GM21619 (cell line): ENCODE results near the gene CARD6.
"Not testable (repeated sequence)": the region's sequence is repeated elsewhere in the genome, so short reads cannot be mapped to it uniquely, and the experiment has no call there.

Experiments used
- ATAC-seq: cut with Tn5 transposase; IDR thresholded peaks from one replicate; pipeline ENCODE4 v1.9.1; 2021; ENCODE audit not compliant: unreplicated experiment

Gene CARD6

GRCh38 chr5:40873286-40873880, 32.2 kb downstream of the CARD6 start:
- no peak for ATAC-seq

GRCh38 chr5:40875958-40876357, 34.8 kb downstream of the CARD6 start:
- ATAC-seq = no peak

GRCh38 chr5:40877371-40877988, 36.3 kb downstream of the CARD6 start:
- no peak for ATAC-seq

- ATAC-seq = no peak
These were observed 38.2 kb downstream of the CARD6 start for GRCh38 chr5:40879163-40879942.

- ATAC-seq = no peak
These were observed 41.1 kb downstream of the CARD6 start for GRCh38 chr5:40882291-40882690.

GRCh38 chr5:40883051-40883450, 41.9 kb downstream of the CARD6 start:
- not testable (repeated sequence) for ATAC-seq

- ATAC-seq = not testable (repeated sequence)
These were observed 54.6 kb downstream of the CARD6 start for GRCh38 chr5:40895440-40896425.

GRCh38 chr5:40904205-40904993, 63.2 kb downstream of the CARD6 start:
- ATAC-seq = peak; percentile 79

- no peak for ATAC-seq
These were observed 63.8 kb downstream of the CARD6 start for GRCh38 chr5:40904994-40905306.

- ATAC-seq = no peak
These were observed 65.2 kb downstream of the CARD6 start for GRCh38 chr5:40906351-40906751.

GRCh38 chr5:40909264-40909663, 68.1 kb downstream of the CARD6 start, which contains the start of gene C7:
C7 (plus strand) TSS chr5:40909497; CDS start chr5:40909611, 114 bp downstream.
- ATAC-seq = no peak

GRCh38 chr5:40909723-40910122, 68.6 kb downstream of the CARD6 start:
- ATAC-seq = no peak
